Measurements from ENCODE around the gene CAPN7. TPM values are rescaled to one million over a fixed set of nuclear protein-coding genes. Genes with fewer than 3 reads are reported as not detected.

Gene CAPN7
- total RNA-seq, 1 experiment from 2014 or later: 27.7 TPM

GRCh38 chr3:15206662-15207576 is 873 bp downstream of the CAPN7 start:
- RAD21 ChIA-PET (ENCODE audit: low non-redundant PET in 1 of 2, low total read pairs in 2 of 2, uncharacterized antibody in 2 of 2, unreplicated experiment in 2 of 2): interaction anchor here in 1 of 2 experiments (1.1 kb wide), 1 partner anchor 87 kb away, joined by 3 read pairs; no protein-coding TSS in a partner anchor
- TSS peak; percentile 50 for BruUV-seq (replicated peaks)
- Histone ChIP-seq H3K27ac (ENCODE audit: low read depth, low read length) (peak overlapping the region; percentile 75), H3K9ac (ENCODE audit: low read length) (peak overlapping the region; percentile 86), H3K4me2 (ENCODE audit: low read length) (peak overlapping the region; percentile 86), H2AFZ (ENCODE audit: low read depth, low read length, poor library complexity, severe bottlenecking) (peak overlapping the region; percentile 11), H3K4me1 (ENCODE audit: control insufficient read depth in 1 of 2, insufficient read depth in 2 of 2, low read length in 2 of 2) (peaks cover 6 to 18% of the 10 kb centered on the region in 2 experiments; a peak in 3 of 4 replicates), H3K79me2 (ENCODE audit: insufficient read depth, low read length) (peaks cover 44% of the 10 kb centered on the region), H3K27me3 (ENCODE audit: insufficient read depth, low read length) (no peaks in the 10 kb centered on the region), H4K20me1 (ENCODE audit: insufficient read depth) (no peaks in the 10 kb centered on the region), H3K4me3 (replicated peaks in 1 of 2; ENCODE audit: low read depth in 1 of 2, low read length in 2 of 2) (peak overlapping the region; percentile 84 to 92), H3K36me3 (ENCODE audit: control insufficient read depth in 1 of 2, insufficient read depth in 2 of 2, low read length in 2 of 2) (peaks cover 0 to 3% of the 10 kb centered on the region in 2 experiments; a peak in 1 of 4 replicates), H3K9me3 (ENCODE audit: control insufficient read depth in 1 of 2, insufficient read depth in 1 of 2, low read depth in 1 of 2, low read length in 2 of 2) (no peaks in the 10 kb centered on the region), H3K9me2 (ENCODE audit: insufficient read depth) (no peaks in the 10 kb centered on the region)
- no peak for DNase-seq (ENCODE audit: low read depth, low spot score)
- intact Hi-C loops (cut with micrococcal nuclease): loop anchor here (10.0 kb wide), 2 partner anchors 282 to 978 kb away; no protein-coding TSS in a partner anchor
- POLR2A ChIA-PET: interaction anchor here (1.2 to 1.4 kb wide), 2 partner anchors 9 to 1058 kb away, joined by 3 read pairs; partner anchors contain the start of genes DPH3 and OXNAD1
- CTCF ChIA-PET: interaction anchor here (1.0 to 5.0 kb wide), 5 partner anchors 11 to 198 kb away, joined by 3 to 43 read pairs (median 4); no protein-coding TSS in a partner anchor
- ATAC-seq: no peak
- no peak for TF ChIP-seq YY1 (IDR thresholded peaks at IDR 0.05; ENCODE audit: extremely low read depth, insufficient replicate concordance, low read depth, low read length)
- TF ChIP-seq, protein P1, sequence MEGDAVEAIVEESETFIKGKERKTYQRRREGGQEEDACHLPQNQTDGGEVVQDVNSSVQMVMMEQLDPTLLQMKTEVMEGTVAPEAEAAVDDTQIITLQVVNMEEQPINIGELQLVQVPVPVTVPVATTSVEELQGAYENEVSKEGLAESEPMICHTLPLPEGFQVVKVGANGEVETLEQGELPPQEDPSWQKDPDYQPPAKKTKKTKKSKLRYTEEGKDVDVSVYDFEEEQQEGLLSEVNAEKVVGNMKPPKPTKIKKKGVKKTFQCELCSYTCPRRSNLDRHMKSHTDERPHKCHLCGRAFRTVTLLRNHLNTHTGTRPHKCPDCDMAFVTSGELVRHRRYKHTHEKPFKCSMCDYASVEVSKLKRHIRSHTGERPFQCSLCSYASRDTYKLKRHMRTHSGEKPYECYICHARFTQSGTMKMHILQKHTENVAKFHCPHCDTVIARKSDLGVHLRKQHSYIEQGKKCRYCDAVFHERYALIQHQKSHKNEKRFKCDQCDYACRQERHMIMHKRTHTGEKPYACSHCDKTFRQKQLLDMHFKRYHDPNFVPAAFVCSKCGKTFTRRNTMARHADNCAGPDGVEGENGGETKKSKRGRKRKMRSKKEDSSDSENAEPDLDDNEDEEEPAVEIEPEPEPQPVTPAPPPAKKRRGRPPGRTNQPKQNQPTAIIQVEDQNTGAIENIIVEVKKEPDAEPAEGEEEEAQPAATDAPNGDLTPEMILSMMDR (IDR thresholded peaks at IDR 0.05 in 2 of 3, conservative IDR thresholded peaks at IDR 0.05 in 1 of 3; ENCODE audit: borderline replicate concordance in 1 of 3, insufficient read depth in 1 of 3, low read depth in 2 of 3, low read length in 2 of 3): no peak
- TF ChIP-seq ZFX (IDR thresholded peaks at IDR 0.05): peak; percentile 94
- TF ChIP-seq POLR2AphosphoS5 (IDR thresholded peaks at IDR 0.05; ENCODE audit: low read depth, low read length): no peak
- no peak for TF ChIP-seq JUND (IDR thresholded peaks at IDR 0.05)
- no peak for TF ChIP-seq CEBPB (IDR thresholded peaks at IDR 0.05; ENCODE audit: low read depth)
- TF ChIP-seq, protein P2, sequence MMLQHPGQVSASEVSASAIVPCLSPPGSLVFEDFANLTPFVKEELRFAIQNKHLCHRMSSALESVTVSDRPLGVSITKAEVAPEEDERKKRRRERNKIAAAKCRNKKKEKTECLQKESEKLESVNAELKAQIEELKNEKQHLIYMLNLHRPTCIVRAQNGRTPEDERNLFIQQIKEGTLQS (IDR thresholded peaks at IDR 0.05): no peak
